ENCODE data around the gene C5orf52.

Gene C5orf52

GRCh38 chr5:157657516-157657915 lies 13.8 kb upstream of the C5orf52 start:
- no peaks in the 10 kb centered on the region for H3K36me3 ChIP-seq (ENCODE audit: control insufficient read depth in 2 of 2, insufficient read depth in 1 of 2, low read length in 2 of 2)
- H3K27ac ChIP-seq (ENCODE audit: extremely low read depth, low read depth, low read length): no peak overlapping the region
- CTCF ChIA-PET: no interaction called here
- H3K4me3 ChIP-seq (ENCODE audit: low read depth, low read length): no peak overlapping the region
- no peaks in the 10 kb centered on the region for H3K9me3 ChIP-seq (ENCODE audit: control insufficient read depth, insufficient read depth, low read depth, low read length)
- TF ChIP-seq ZNF549 (tag by site-specific recombination; IDR thresholded peaks at IDR 0.05) (0 out of 2 replicates have a peak, but pooled peaks have one; percentile 13), SETDB1 (IDR thresholded peaks at IDR 0.05; ENCODE audit: insufficient read length, low read length) (peak; percentile 99), SP3 (tag by site-specific recombination; IDR thresholded peaks at IDR 0.05) (no peak), TRIM28 (IDR thresholded peaks at IDR 0.05; ENCODE audit: borderline replicate concordance, low read length) (peak; percentile 59; the same call in 1 of the 2 replicates)
- TF ChIP-seq, protein P1, sequence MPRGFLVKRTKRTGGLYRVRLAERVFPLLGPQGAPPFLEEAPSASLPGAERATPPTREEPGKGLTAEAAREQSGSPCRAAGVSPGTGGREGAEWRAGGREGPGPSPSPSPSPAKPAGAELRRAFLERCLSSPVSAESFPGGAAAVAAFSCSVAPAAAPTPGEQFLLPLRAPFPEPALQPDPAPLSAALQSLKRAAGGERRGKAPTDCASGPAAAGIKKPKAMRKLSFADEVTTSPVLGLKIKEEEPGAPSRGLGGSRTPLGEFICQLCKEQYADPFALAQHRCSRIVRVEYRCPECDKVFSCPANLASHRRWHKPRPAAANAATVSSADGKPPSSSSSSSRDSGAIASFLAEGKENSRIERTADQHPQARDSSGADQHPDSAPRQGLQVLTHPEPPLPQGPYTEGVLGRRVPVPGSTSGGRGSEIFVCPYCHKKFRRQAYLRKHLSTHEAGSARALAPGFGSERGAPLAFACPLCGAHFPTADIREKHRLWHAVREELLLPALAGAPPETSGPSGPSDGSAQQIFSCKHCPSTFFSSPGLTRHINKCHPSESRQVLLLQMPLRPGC (tag by site-specific recombination; IDR thresholded peaks at IDR 0.05): no peak
- H3K4me1 ChIP-seq (ENCODE audit: control insufficient read depth, insufficient read depth, low read length): no peaks in the 10 kb centered on the region
- POLR2A ChIA-PET: no interaction called here

GRCh38 chr5:157658893-157659292 lies 12.4 kb upstream of the C5orf52 start:
- POLR2A ChIA-PET: no interaction called here
- H3K4me1 ChIP-seq (ENCODE audit: control insufficient read depth, insufficient read depth, low read length): no peaks in the 10 kb centered on the region
- CTCF ChIA-PET: interaction anchor here (3.3 kb wide), 1 partner anchor 84 kb away, joined by 12 read pairs; the partner anchor contains the start of gene LSM11
- no peaks in the 10 kb centered on the region for H3K36me3 ChIP-seq (ENCODE audit: control insufficient read depth in 2 of 2, insufficient read depth in 1 of 2, low read length in 2 of 2)
- no peak overlapping the region for H3K27ac ChIP-seq (ENCODE audit: extremely low read depth, low read depth, low read length)
- no peak overlapping the region for H3K4me3 ChIP-seq (ENCODE audit: low read depth, low read length)
- no peaks in the 10 kb centered on the region for H3K9me3 ChIP-seq (ENCODE audit: control insufficient read depth, insufficient read depth, low read depth, low read length)
- no peak for TF ChIP-seq ZNF510 (tag by site-specific recombination; IDR thresholded peaks at IDR 0.05; ENCODE audit: insufficient replicate concordance)
- no peak for TF ChIP-seq ZSCAN4 (tag by site-specific recombination; IDR thresholded peaks at IDR 0.05)
- no peak for TF ChIP-seq ZNF24 (tag by site-specific recombination; IDR thresholded peaks at IDR 0.05)
- no peak for TF ChIP-seq ZNF792 (tag by site-specific recombination; IDR thresholded peaks at IDR 0.05)
- TF ChIP-seq YY1 (tag by site-specific recombination; IDR thresholded peaks at IDR 0.05): no peak
- TF ChIP-seq ZBTB17 (tag by site-specific recombination; IDR thresholded peaks at IDR 0.05): no peak
- TF ChIP-seq ZNF23 (tag by site-specific recombination; IDR thresholded peaks at IDR 0.05; ENCODE audit: borderline replicate concordance): no peak
- no peak for TF ChIP-seq ZNF624 (tag by site-specific recombination; IDR thresholded peaks at IDR 0.05)
- TF ChIP-seq ZNF488 (tag by site-specific recombination; IDR thresholded peaks at IDR 0.05): no peak
- TF ChIP-seq ZNF2 (tag by site-specific recombination; IDR thresholded peaks at IDR 0.05): no peak
- TF ChIP-seq, protein P2, sequence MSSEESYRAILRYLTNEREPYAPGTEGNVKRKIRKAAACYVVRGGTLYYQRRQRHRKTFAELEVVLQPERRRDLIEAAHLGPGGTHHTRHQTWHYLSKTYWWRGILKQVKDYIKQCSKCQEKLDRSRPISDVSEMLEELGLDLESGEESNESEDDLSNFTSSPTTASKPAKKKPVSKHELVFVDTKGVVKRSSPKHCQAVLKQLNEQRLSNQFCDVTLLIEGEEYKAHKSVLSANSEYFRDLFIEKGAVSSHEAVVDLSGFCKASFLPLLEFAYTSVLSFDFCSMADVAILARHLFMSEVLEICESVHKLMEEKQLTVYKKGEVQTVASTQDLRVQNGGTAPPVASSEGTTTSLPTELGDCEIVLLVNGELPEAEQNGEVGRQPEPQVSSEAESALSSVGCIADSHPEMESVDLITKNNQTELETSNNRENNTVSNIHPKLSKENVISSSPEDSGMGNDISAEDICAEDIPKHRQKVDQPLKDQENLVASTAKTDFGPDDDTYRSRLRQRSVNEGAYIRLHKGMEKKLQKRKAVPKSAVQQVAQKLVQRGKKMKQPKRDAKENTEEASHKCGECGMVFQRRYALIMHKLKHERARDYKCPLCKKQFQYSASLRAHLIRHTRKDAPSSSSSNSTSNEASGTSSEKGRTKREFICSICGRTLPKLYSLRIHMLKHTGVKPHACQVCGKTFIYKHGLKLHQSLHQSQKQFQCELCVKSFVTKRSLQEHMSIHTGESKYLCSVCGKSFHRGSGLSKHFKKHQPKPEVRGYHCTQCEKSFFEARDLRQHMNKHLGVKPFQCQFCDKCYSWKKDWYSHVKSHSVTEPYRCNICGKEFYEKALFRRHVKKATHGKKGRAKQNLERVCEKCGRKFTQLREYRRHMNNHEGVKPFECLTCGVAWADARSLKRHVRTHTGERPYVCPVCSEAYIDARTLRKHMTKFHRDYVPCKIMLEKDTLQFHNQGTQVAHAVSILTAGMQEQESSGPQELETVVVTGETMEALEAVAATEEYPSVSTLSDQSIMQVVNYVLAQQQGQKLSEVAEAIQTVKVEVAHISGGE (tag by site-specific recombination; conservative IDR thresholded peaks at IDR 0.05; ENCODE audit: low read depth): no peak
- no peak for TF ChIP-seq ZNF555 (tag by site-specific recombination; conservative IDR thresholded peaks at IDR 0.05)
- TF ChIP-seq ZNF707 (tag by site-specific recombination; IDR thresholded peaks at IDR 0.05): no peak
- no peak for TF ChIP-seq BCL11A (tag by site-specific recombination; IDR thresholded peaks at IDR 0.05; ENCODE audit: low read depth)

All from HEK293 (cell line).